HG03280 (cell line): ENCODE measurements around the gene ITM2A.

Experiments used
- ATAC-seq: cut with Tn5 transposase; IDR thresholded peaks from one replicate; pipeline ENCODE4 v1.9.1; 2021; ENCODE audit warnings: mild to moderate bottlenecking, moderate library complexity; ENCODE audit not compliant: unreplicated experiment

ITM2A gene

GRCh38 chrX:79325263-79325958 is 41.7 kb downstream of the ITM2A start:
- no peak for ATAC-seq
